GM18873 (cell line): ENCODE measurements around the gene CLASP1.
"Not testable (repeated sequence)": the region's sequence is repeated elsewhere in the genome, so short reads cannot be mapped to it uniquely, and the experiment has no call there.

Experiments
- ATAC-seq: cut with Tn5 transposase; IDR thresholded peaks from one replicate; pipeline ENCODE4 v1.9.1; 2021; ENCODE audit warnings: mild to moderate bottlenecking, moderate library complexity, moderate number of reproducible peaks; ENCODE audit not compliant: unreplicated experiment, low FRiP score

CLASP1 gene

GRCh38 chr2:121483846-121484245, 165.4 kb downstream of the CLASP1 start:
- no peak for ATAC-seq

GRCh38 chr2:121483021-121483420, 166.2 kb downstream of the CLASP1 start:
- ATAC-seq, result no peak

DNA sequence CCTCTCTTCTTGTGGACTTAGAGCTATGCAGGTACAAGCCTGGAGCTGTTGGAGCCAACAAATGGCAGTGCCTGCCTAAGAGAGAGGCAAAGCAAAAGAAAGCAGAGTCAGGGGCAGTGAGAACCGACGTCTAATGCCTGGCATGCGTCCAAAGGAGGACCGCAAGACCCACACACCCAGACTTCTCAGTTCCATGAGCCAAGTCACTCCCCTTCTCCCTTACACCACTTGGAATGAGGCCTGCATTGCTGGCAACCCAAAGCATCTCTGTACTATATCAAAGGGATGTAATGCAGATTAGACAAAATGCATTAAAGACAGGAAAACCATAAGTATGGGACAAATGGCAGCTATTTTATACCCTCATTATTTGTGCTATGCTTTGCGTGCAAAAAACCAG, 168.4 kb downstream of the CLASP1 start:
- ATAC-seq, result no peak

DNA sequence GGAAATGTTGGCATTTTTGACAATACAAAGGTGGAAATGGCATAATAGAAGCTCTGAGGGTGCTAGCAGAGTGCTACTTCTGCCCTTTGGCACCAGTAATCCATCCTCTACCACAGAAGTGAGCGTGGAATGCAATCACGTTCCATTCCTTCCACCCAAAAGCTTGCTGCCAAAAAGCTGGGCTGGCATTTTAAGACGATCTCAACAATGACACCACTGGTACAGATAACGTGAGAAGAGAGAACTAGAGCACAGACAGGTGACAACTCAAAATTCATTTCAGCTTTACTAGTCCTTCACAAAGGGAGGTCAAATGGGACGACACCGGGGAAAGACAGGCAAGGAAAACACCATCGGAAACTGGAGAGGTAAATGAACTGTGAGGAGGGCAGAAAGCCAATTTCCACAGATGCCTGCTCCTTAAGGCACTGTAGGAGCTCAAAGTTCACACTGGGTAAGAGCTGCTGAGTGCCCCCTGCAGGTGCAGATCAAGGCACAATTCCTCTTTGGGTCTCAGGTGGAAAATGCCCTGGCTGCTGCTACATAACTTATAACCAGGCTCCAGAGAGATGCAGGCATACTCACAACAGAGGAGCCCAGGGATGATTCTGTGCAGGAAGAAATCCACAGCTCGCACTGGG, 169.3 kb downstream of the CLASP1 start:
- no peak for ATAC-seq

GRCh38 chr2:121478996-121479745, 170.1 kb downstream of the CLASP1 start:
- ATAC-seq, result no peak

GRCh38 chr2:121478358-121478995, 170.8 kb downstream of the CLASP1 start:
- ATAC-seq, result not testable (repeated sequence)

- no peak for ATAC-seq
Observed at GRCh38 chr2:121476684-121477083, 172.6 kb downstream of the CLASP1 start.

DNA sequence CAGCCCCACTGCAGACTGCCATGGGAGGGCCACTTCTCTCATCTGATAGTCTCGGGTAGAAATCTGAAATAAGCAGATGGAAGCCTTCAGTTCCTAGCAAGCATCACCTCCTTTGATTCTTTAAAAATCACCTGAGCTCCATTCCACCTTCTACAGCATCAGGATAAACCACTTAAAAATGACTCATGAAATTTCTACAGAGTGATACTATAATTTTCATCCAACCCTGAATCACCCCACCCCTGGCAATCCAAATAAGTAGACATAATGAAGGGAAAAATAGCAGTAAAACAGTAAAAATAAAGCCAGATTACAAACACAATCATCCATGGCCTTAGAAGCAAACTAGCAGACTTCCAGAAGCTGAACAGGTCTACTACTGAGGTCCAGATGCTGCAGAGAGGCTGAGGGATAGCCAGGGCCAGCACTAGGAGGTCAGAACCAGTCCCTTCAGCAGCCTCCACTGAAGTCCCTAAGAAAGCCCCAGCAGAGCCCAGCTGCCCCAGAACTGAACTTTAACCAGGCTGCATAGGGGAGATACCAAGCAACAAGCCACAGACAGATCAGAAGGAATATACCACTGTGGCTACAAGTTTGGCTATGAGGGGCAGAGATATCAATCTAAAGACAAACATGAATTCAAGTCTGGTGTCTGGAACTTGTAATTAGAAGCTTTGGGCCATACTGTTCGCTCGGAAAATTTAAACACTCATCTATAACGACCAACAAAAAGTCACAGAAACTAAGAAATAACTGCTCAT, 173.3 kb downstream of the CLASP1 start:
- no peak for ATAC-seq

DNA sequence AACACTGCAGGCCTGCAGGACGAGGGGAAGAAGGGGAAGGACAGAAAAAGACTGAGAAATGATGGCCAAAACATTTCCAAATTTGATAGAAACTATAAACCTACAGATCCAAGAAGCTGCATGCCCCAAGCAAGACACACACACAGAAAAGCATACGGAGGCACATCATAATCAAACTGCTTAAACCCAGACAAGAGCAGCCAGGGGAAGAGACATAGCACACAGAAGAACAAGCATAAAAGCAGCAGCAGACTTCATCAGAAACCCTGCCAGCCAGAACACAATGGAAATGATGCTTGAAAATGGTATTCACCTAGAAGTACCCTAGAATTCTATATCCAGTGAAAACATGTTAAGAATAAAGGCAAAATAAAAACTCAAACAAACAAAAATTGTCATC, 175.8 kb downstream of the CLASP1 start:
- no peak for ATAC-seq

- ATAC-seq, result no peak
Observed at GRCh38 chr2:121472470-121472993, 176.7 kb downstream of the CLASP1 start.

DNA sequence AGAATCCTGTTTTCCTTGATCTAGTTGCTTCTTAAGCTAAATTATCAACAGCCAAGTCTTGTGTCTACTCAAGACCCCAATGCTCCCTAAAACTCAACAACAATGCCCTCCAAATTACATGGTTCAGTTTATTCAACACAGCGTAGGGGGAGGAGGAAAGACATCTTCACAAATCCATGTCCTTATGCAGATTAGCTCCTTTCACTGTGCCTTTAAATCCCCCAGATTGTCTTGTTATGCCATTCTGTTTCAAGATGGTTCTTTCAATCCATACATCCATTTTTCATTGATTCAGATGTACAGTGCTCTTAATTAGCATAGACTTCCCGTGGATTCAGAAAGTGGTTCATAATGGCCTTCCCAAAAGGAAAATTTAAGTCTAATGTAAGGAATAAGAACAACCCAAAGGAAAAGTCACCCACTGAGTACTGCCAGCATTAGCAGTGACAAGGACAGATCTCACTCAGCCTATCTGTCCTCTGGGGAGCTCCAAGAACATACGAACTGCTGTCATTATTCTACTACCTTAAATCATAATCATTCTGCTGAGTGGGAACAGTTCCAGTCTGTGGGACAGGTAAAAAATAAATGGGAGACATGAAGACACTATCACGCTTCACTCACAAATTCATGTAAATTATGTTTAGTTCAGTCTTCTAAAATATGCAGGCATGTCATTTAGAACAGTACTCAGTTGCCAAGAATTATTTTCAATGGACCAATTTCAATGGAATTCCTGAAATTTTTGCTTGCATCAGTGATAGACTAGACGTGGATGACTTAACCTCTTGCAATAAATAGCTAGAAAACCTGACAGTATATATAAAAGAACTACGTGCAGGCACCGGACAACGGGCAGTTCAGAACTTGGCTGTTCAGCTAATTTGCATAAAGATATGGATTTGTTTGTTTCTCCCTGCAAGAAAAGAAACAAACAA, 177.5 kb downstream of the CLASP1 start:
- ATAC-seq, result no peak

GRCh38 chr2:121470917-121471316, 178.3 kb downstream of the CLASP1 start:
- ATAC-seq, result no peak

DNA sequence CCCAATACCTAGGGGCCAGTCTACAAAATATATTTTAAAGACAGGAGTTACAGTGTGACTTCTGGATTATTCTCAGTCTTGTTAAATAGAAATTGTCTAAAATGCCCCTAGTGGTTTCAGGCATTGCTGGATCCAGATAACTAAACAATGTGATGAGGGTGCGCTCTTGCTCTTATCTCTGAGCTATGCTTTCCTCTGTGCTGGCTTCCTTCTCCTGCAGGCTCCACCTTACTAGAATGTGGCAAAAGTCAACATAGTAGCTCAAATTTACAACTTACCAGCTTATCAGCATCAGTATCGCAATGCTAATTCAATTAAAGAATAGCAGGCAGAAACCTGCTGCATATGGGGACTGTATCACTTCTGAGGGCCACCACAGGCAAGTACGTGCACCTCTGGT, 179.9 kb downstream of the CLASP1 start:
- no peak for ATAC-seq

DNA sequence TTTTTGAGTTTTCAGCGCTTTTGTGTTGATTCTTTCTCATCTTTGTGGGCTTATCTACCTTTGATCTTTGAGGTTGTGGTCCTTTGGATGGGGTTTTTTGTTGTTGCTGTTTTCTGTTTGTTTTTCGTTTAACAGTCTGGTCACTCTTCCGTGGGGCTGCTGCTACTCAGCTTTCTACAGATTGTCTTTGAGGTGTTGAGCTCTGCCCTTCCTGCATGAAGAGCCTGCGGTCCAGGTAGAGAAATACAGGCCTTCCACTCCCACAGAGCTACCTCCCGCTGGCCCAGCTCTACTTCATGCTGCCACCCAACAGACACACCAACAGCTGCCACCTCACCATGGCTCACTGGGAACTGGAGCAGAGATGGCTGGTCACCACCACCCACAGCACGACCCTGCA, 180.3 kb downstream of the CLASP1 start:
- no peak for ATAC-seq

GRCh38 chr2:121459291-121459690, 190.0 kb downstream of the CLASP1 start:
- ATAC-seq, result no peak

DNA sequence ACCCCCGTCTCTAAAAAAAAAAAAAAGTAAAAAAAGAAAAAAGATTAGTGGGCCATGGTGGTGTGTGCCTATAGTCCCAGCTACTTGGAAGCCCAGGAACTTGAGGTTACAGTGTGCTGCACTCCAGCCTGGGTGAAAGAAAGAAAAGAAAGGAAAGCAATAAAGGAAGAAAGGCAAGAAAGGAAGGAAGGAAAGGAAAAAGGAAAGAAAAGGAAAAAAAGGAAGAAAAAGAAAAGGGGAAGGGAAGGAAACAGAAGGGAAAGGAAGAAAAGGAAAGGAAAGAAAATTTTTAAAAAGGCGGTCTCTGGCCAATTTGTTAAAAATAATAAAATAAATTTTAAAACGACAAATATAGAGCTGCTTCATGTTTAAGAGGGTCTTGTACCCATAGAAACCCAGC, 192.9 kb downstream of the CLASP1 start:
- no peak for ATAC-seq

GRCh38 chr2:121455446-121455845, 193.8 kb downstream of the CLASP1 start:
- ATAC-seq, result no peak

GRCh38 chr2:121454549-121455090, 194.6 kb downstream of the CLASP1 start:
- ATAC-seq, result no peak

- no peak for ATAC-seq
Observed at GRCh38 chr2:121451398-121451797, 197.9 kb downstream of the CLASP1 start.
